CD4-positive, alpha-beta T cell treated with Interleukin-21 for 1 hour (primary cell): Measurements from ENCODE around the gene ACTR1A.

ENCODE experiments used
- DNase-seq: peaks from one replicate; pipeline ENCODE4 v3.0.0-alpha.2; 2020

The ACTR1A gene

GRCh38 chr10:102452672-102453340, 49.7 kb downstream of the ACTR1A start:
- DNase-seq = peak; percentile 34

- no peak for DNase-seq
These were observed 51.2 kb downstream of the ACTR1A start, which contains the start of gene C10orf95 for GRCh38 chr10:102451105-102451969. C10orf95 (minus strand) TSS chr10:102451543; CDS start chr10:102451093, 450 bp downstream.

GRCh38 chr10:102450374-102451104, 52.0 kb downstream of the ACTR1A start:
- peak; percentile 93 for DNase-seq

- no peak for DNase-seq
These were observed 52.5 kb downstream of the ACTR1A start for GRCh38 chr10:102450124-102450373.

- peak; percentile 92 for DNase-seq
These were observed 53.0 kb downstream of the ACTR1A start for GRCh38 chr10:102449321-102450123.

GRCh38 chr10:102444851-102445250, 57.7 kb downstream of the ACTR1A start:
- DNase-seq = no peak

GRCh38 chr10:102438374-102438773, 64.1 kb downstream of the ACTR1A start:
- no peak for DNase-seq

- DNase-seq = no peak
These were observed 65.0 kb downstream of the ACTR1A start for GRCh38 chr10:102437515-102437914.

GRCh38 chr10:102436312-102436711, 66.2 kb downstream of the ACTR1A start:
- no peak for DNase-seq

- DNase-seq = peak; percentile 49
These were observed 66.8 kb downstream of the ACTR1A start for GRCh38 chr10:102435529-102436233.

GRCh38 chr10:102435133-102435497, 67.4 kb downstream of the ACTR1A start:
- no peak for DNase-seq

GRCh38 chr10:102434394-102435132, 67.9 kb downstream of the ACTR1A start:
- no peak for DNase-seq

- no peak for DNase-seq
These were observed 68.9 kb downstream of the ACTR1A start for GRCh38 chr10:102433619-102434046.

- DNase-seq = peak; percentile 97
These were observed 70.2 kb downstream of the ACTR1A start, which contains the start of gene CUEDC2 for GRCh38 chr10:102432162-102432950. CUEDC2 (minus strand) TSS chr10:102432574; CDS start chr10:102425188, 7,386 bp downstream.

- no peak for DNase-seq
These were observed 70.9 kb downstream of the ACTR1A start for GRCh38 chr10:102431452-102432124.

GRCh38 chr10:102429468-102429867, 73.0 kb downstream of the ACTR1A start:
- no peak for DNase-seq
